ENCODE measurements around the gene CCL28. TPM values are rescaled to one million over a fixed set of nuclear protein-coding genes. Genes with fewer than 3 reads are reported as not detected.

Gene CCL28
- total RNA-seq, 1 experiment from 2014 or later = not detected

DNA sequence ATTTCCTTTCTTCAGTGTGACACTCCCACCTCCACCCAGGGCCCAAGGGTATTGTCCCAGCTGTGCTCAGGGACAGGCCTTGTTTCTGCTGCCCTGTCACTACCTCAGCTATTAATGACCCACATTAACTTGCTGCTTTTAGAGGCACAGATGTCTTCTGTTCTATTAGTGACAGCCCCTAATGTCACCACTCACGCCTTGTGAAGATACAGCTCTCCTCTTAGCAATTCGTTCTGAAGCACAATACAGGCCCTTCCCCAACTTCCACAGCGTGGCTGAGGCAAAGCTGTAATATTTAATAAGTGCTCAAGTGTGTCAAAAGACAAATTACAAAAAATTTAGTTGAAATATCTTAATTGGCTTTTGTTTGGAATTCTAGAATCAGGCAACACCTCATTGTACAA is 54.3 kb downstream of the CCL28 start:
- no peak for DNase-seq (ENCODE audit: low spot score)

DNA sequence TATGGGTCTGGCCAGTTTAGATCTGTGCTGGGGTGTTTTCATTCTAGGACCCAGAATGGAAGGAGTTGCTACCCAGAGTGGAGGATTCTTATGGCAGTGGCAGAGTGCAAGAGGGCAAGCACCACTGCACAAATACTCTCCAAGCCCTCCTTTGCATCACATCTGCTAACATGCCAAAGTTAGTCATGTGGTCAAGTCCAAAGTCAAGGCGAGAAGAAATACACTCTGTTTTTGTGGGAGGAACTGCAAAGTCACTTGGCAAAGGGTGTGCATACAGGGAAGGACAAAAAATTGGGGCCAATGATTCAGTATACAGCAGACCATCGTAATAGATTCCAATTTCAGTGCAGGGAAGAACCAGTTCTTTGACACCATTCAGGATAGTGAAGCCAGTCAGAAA is 55.1 kb downstream of the CCL28 start:
- DNase-seq (ENCODE audit: low spot score) = no peak

DNA sequence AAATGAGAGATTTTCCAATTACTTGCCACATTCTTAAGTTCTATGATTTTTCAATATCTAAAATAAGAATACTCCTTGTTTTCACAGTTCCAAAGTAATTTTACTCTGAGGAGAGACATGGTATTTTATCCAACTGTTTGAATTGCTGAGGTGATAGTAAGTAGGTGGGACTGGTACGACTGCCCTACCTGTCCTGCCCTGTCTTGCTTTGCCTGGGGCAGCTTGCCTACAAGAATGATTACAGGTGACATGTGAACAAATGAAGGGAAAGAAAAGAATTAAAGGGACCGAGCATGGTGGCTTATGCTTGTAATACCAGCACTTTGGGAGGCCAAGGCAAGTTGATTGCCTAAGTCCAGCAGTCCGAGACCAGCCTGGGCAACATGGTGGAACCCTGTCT is 57.4 kb downstream of the CCL28 start:
- no peak for DNase-seq (ENCODE audit: low spot score)

DNA sequence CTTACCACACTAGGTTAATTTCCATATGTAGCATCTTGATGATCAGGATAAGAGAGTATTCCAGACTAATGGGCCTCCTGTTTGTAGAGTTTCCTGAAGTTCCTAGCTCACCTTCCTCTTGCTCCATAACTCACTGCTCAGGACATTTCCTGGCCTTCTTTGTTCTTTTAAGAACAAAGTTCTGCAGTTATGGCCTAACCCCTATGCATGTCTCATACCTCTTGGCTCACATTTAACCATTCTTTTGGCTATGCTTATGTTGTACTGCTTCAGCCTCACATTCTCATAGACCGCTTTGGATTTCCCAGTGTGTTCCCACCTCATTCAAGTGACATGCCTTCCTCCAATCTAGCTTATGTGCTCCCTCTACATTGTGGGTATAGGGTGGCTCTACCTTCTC is 58.5 kb downstream of the CCL28 start:
- no peak for DNase-seq (ENCODE audit: low spot score)

DNA sequence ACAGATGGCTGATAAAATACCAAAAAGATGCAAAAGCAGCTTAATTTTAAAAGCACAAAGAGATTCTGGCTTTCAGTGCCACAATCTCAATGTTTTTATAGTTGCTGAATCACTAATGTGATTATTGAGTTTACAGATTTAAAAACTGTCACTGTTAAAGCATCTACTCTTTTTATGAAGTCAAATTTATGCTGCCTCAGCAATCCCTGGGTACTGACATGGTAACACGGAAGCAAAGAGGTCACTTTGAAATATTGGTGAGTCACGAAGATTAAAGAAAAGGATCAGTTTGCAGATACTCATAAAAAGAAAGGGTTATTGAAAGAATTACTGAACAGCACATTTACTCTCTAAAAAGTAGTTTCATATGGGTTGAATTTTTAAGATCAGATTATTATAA is 59.3 kb downstream of the CCL28 start:
- no peak for DNase-seq (ENCODE audit: low spot score)

DNA sequence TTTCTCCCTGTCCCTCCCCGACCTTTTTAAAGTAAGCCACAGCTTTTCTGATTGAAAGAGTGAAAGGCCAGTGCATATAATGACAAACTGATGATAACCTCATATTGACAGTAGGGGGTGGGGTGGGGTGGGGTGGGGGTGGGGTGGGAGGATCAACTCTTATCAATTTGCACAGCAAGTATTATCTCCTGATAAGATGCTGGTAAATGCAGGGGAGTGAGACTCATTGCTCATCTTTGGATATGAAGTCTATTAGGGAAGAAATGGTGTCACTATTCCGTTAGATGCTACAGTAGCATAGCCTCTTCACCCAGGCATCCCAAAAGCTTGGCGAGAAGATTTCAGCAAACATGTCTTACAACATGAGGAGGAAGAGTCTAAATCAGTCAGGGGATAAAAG is 60.1 kb downstream of the CCL28 start:
- no peak for DNase-seq (ENCODE audit: low spot score)

DNA sequence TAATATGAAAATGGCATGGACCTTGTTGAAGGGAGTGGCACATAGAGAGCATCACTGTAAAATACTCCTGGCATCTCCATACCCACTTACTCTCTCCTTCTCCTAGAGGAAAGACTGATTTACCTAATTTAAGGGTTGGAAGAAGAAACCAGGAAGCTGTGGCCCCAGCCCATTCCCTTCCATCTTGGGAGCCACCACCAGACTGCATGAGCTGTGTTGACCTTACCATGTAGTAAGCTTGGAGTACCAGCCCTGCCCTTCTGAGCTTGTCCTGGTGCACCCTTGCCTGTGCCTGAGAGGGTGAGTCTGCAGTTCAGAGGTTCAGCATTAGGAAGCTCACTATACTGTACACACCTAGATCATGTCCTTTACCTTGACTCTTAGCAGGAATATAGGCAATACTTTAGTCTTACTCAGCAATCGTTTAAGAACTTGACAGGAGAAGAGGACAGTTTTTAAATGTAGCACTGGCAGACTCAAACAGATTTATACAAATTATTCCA is 63.3 kb downstream of the CCL28 start:
- DNase-seq (ENCODE audit: low spot score) = no peak

DNA sequence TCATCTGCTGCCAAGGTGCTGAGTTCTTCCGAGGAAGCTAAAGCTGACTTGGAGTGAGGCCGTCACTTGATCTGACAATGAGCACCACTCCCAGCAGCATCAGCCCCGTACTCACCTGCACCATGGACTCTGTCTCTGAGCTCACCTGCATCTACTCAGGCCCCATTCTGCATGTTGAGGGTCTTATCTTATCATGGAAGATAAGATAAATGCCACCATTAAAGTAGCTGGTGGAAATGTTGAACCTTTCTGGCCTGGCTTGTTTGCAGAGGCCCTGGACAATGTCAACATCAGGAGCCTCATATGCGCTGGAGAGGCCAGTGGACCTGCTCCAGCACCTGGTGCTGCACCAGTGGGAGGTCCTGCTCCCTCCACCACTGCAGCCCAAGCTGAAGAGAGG is 64.0 kb downstream of the CCL28 start:
- no peak for DNase-seq (ENCODE audit: low spot score)

DNA sequence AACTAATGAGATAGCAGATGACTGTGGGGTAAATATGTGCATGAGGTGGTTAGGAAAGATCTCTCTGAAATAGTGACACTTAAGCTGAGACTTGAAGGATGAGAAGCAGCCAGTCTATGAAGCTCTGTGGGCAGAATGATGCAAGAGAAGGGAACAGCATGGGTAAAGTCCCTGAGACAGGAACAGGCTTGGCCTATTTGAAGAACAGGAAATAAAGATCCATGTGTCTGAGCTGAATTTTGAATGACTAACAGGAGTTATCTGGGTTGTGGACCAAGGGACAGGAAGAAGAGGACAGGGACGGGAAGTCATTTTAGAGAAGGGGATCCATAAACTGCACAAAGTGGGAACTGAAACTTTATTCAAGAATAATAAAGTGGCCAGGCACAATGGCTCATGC is 73.3 kb downstream of the CCL28 start:
- DNase-seq (ENCODE audit: low spot score) = no peak

DNA sequence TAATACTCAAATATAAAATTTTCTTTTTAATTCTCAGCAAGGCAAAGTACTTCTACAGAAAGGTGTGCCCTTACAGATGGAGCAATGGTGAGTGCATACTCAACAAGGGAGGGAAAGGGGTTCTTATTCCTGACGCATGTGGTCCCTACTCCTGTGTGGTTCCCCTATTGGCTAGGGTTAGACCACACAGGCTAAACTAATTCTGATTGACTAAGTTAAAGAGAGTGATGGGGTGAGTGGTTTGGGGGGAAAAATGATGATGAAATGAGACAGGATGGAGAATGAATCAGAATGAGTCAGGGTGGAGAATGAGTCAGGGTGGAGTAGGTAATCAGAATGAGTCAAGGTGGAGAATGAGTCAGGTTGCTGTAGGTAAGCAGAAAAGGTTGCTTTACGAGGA is 76.0 kb downstream of the CCL28 start:
- DNase-seq (ENCODE audit: low spot score) = no peak

DNA sequence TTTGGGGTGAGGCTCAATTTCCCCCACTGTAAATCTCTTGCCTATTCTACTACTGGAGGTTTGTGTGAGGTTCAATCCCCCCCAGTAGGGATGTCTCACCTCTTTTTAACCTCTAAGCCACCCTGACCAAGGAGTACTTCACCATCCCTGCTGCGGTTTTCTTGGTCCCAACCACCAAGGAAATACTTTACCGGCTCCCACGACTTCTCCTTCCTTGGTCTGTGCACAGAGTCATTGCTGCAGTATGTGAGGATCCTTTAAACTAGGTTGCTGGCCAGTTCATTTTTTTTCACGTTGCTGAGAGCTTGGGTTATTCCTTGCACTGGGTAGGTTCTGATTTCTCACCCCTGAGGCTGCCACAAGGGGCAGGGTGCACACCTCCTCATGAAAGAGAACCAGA is 76.5 kb downstream of the CCL28 start:
- no peak for DNase-seq (ENCODE audit: low spot score)

DNA sequence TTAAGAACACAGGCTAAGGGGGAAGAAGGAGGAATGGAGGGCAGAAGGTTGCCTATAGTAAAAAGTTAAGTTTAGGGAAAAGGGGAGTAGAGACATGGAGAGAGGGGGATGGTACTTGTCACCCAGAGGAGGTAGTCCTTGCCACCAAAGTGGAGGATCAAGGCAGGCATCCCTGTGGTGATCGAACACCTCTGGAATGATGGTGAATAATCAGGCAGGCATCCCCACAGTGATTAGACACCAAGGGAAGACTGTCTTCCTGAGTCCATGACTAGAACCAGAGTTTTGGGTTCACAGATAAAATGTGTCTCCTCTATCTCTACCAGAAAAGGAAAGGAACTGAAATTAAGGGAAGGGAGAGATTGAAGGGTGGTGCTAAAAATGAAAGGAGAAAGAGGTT is 79.8 kb downstream of the CCL28 start:
- no peak for DNase-seq (ENCODE audit: low spot score)

Other genes starting within 250 kb of the CCL28 start
- 0.04 TPM in 1 of 2 replicates, not detected in the other for gene NIM1K, start 220.2 kb downstream of the CCL28 start, total RNA-seq (2014; rRNA removed; shearing (Covaris generic))
- gene HMGCS1, start 99.0 kb downstream of the CCL28 start, total RNA-seq (2014; rRNA removed; shearing (Covaris generic)) = 54.3 and 57.0 TPM in 2 replicates
- gene TMEM267, start 71.5 kb upstream of the CCL28 start, total RNA-seq (2014; rRNA removed; shearing (Covaris generic)) = 16.4 and 17.7 TPM in 2 replicates
- gene C5orf34, start 102.8 kb upstream of the CCL28 start, total RNA-seq (2014; rRNA removed; shearing (Covaris generic)) = 14.4 and 15.1 TPM in 2 replicates
- gene PAIP1, start 144.7 kb upstream of the CCL28 start, total RNA-seq (2014; rRNA removed; shearing (Covaris generic)) = 186 and 222 TPM in 2 replicates
- gene NNT, start 190.8 kb upstream of the CCL28 start, total RNA-seq (2014; rRNA removed; shearing (Covaris generic)) = 74.1 and 97.7 TPM in 2 replicates

All from H4 (cell line).